Stimulated activated CD4-positive, alpha-beta T cell treated with anti-CD3 and anti-CD28 coated beads, Interleukin-1b, Interleukin-23, amount 100 ng/mL, for 1 hour (primary cell): ENCODE results near the gene GNPAT.
"Not testable (repeated sequence)": the region's sequence is repeated elsewhere in the genome, so short reads cannot be mapped to it uniquely, and the experiment has no call there.

Source experiments
- DNase-seq, 2 donors: peaks; one replicate each; pipeline ENCODE4 v3.0.0-alpha.2; 2020; ENCODE audit warnings: low read depth in 2 of 2

GNPAT gene

GRCh38 chr1:231240883-231241735, at the start of gene GNPAT:
Gene GNPAT, plus strand, starts transcription at chr1:231241212. Its CDS starts 167 bp downstream, at chr1:231241379.
- peak; percentile 77 to 83 for DNase-seq

GRCh38 chr1:231192620-231193163, 48.3 kb upstream of the GNPAT start:
- DNase-seq, result no peak

- DNase-seq, result no peak
Measured at GRCh38 chr1:231193710-231194340, 47.2 kb upstream of the GNPAT start.

GRCh38 chr1:231194476-231194842, 46.6 kb upstream of the GNPAT start:
- DNase-seq, result no peak

GRCh38 chr1:231194843-231195516, 46.0 kb upstream of the GNPAT start:
- no peak for DNase-seq

GRCh38 chr1:231196307-231196706, 44.7 kb upstream of the GNPAT start:
- no peak for DNase-seq

GRCh38 chr1:231196728-231197127, 44.3 kb upstream of the GNPAT start:
- DNase-seq, result no peak

- no peak for DNase-seq
Measured at GRCh38 chr1:231199868-231200267, 41.1 kb upstream of the GNPAT start.

- no peak for DNase-seq
Measured at GRCh38 chr1:231200388-231201031, 40.5 kb upstream of the GNPAT start.

- no peak for DNase-seq
Measured at GRCh38 chr1:231201375-231201978, 39.5 kb upstream of the GNPAT start.

GRCh38 chr1:231201979-231202633, 38.9 kb upstream of the GNPAT start:
- DNase-seq, result no peak

- no peak for DNase-seq
Measured at GRCh38 chr1:231203259-231204057, 37.6 kb upstream of the GNPAT start.

- DNase-seq, result no peak
Measured at GRCh38 chr1:231206856-231207255, 34.2 kb upstream of the GNPAT start.

- no peak for DNase-seq
Measured at GRCh38 chr1:231207437-231207836, 33.6 kb upstream of the GNPAT start.

- no peak for DNase-seq
Measured at GRCh38 chr1:231208980-231209379, 32.0 kb upstream of the GNPAT start.

- no peak for DNase-seq
Measured at GRCh38 chr1:231209531-231209930, 31.5 kb upstream of the GNPAT start.

GRCh38 chr1:231210126-231210525, 30.9 kb upstream of the GNPAT start:
- DNase-seq, result no peak

- DNase-seq, result peak; percentile 76 to 92
Measured at GRCh38 chr1:231211005-231211857, 29.8 kb upstream of the GNPAT start.

- not testable (repeated sequence) for DNase-seq
Measured at GRCh38 chr1:231212301-231212700, 28.7 kb upstream of the GNPAT start.
